Fibroblast of skin of left quadriceps (primary cell): ENCODE measurements around the gene EVPL.

Experiments used
- DNase-seq, 2 experiments: peaks; one replicate each; pipeline ENCODE4 v3.0.0-alpha.2; 2013; ENCODE audit warnings: low read depth in 2 of 2

EVPL gene

DNA sequence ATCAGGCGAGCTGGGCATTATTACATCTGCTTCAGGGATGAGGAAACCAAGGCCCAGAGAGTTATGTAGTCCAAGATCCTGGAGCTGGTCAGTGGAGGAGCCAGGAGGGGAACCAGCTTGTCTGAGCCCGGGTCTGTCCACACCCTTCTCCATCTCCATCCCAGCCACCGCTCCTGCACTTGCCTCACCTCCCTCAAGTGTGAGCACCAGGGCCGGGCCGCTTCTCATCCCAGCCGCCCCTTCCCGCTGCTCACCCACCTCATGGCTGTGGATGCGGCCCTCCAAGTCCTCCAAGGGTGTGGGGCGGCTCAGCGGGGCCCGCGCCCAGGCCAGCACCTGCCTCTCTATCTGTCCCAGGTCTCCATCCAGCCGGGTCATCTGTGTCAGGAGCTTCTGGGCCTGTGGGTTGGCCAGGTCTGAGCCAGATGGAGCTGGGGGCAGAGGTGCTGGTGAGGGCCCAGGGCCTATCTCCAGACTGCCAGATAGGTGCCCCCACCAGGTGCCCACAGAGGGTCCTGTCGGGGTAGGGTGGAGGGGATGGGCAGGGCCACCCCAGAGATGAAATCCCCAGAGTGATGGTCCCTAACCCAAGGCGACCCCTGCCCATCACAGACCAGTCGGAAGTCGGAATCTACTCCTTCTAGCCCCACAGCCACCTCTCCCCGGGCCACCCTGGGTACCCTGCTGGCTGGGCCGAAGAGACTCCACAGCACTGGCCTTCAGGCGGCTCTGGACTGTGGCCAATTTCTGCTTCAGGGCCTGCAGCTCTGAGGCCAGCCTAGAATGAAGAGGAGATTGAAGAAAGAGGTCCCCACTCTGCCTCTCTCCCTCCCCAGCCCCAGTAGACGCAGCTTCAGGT lies 9.4 kb downstream of the EVPL start:
- no peak for DNase-seq

- no peak for DNase-seq
Measured at GRCh38 chr17:76014925-76015261, 12.2 kb downstream of the EVPL start.

- peak; percentile 27 to 29 for DNase-seq
Measured at GRCh38 chr17:76014100-76014924, 12.8 kb downstream of the EVPL start.

GRCh38 chr17:76013377-76013932 lies 13.7 kb downstream of the EVPL start:
- no peak for DNase-seq

DNA sequence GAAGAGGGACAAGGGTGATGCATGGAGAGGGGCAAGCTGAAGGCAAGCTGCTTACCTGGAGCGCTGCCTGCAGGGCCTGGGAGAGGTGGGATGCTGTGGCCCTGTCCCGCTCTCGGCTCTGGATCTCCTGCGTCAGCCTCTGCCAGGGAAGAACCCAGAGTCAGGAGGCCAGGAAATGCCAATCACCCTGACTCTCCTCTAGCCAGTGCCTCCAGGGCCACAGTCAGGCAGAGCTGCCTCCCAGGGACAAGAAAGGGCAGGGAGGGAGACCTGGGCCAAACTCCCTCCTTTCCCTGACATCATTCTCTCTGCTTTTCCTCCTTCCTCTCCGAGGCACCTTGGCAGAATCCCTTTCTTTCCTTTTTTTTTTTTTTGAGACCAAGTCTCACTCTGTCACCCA lies 15.2 kb downstream of the EVPL start:
- no peak for DNase-seq

- DNase-seq, result no peak
Measured at GRCh38 chr17:76009969-76010661, 17.0 kb downstream of the EVPL start.

GRCh38 chr17:76009447-76009846 lies 17.7 kb downstream of the EVPL start:
- no peak for DNase-seq

GRCh38 chr17:76008630-76009425 lies 18.3 kb downstream of the EVPL start:
- DNase-seq, result no peak

- no peak for DNase-seq
Measured at GRCh38 chr17:76008208-76008607, 18.9 kb downstream of the EVPL start.

DNA sequence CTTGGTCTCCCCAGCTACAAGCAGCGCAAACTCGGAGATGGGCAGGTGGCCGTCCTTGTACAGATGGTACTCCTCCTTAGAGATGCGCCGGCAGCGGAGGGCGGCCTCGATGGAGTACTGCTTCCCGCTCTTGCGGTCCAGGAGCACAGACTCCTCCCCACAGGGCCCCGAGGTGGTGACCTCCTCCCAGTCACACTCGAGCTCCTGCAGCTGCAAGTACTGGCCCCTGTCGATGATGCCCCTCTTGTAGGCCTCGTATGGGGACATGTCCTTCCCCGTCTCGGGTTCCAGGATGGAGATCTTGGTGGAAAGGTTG lies 19.3 kb downstream of the EVPL start:
- DNase-seq, result no peak

DNA sequence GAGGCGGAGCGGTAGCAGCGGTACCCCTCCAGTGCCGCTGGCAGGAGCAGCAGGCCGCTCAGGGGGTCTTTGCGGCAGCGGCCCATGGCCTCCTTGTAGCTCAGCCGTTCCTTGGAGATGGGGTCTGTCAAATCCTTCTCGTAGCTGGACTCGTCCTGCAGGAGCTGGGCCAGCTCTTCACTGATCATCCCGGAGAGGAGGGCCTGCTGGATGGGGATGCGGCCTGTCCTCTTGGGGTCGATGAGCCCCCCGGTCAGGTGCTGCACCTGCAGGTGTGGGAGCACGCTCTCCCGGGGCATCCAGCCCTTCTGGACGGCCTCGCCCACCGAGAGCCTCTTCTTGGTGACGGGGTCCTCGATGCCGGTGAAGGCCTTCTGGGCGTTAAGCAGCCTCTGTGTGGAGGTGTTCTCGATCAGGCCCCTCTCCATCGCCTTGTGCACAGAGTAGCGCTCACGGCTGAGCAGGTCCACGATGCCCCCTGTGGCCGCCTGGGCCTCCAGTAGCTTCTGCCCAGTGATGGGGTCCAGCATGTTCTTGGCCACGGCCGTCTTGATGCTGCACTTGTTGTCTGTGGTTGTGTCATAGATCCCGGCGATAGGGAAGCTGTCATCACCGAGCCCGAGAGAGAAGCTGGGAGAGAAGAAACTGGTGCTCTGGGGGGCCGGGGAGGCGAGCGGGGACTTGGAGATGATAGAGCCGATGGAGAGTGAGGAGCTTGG lies 19.8 kb downstream of the EVPL start:
- no peak for DNase-seq

- peak; percentile 34 to 35 for DNase-seq
Measured at GRCh38 chr17:76005263-76006149, 21.6 kb downstream of the EVPL start.

DNA sequence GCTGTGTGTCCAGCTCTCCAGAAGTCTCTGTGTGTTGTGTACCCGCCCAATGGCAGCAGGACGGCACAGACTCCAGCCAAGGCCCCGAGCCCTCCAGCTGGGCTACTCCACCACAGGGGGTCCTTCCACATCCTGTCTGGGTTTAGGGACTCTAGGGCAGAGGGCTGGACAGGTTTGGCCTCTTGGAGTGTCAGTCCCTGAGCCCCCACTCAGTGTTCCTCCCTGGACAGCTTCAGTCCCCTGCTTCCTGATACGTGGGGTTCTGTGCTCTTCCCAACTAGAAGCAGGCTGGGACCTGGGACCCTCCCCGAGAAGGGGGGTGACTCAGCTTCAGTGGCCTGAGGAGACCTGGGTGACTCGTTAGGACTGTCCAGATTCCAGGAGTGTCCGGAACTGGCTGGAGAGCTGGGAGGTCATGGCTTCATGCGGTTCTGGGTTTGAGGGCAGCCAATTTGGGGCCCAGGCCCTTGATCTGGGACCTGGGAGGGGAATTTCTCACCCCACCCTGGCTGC lies 22.3 kb downstream of the EVPL start:
- DNase-seq, result no peak

DNA sequence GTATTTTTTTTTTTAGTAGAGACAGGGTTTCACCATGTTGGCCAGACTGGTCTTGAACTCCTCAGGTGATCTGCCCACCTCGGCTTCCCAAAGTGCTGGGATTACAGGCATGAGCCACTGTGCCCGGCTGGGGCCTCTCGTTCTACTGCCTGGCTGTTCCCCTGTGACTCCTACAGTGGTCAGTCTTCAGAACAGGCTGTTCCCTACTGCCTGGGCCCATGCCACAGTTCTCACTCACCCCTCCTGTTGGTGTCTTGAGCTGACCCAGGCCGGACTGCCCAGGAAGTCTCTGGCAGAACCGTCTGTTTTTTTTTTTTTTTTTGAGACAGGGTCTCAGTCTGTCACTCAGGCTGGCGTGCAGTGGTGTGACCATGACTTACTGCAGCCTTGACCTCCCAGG lies 23.2 kb downstream of the EVPL start:
- DNase-seq, result no peak

- no peak for DNase-seq
Measured at GRCh38 chr17:76002100-76002499, 25.0 kb downstream of the EVPL start.

DNA sequence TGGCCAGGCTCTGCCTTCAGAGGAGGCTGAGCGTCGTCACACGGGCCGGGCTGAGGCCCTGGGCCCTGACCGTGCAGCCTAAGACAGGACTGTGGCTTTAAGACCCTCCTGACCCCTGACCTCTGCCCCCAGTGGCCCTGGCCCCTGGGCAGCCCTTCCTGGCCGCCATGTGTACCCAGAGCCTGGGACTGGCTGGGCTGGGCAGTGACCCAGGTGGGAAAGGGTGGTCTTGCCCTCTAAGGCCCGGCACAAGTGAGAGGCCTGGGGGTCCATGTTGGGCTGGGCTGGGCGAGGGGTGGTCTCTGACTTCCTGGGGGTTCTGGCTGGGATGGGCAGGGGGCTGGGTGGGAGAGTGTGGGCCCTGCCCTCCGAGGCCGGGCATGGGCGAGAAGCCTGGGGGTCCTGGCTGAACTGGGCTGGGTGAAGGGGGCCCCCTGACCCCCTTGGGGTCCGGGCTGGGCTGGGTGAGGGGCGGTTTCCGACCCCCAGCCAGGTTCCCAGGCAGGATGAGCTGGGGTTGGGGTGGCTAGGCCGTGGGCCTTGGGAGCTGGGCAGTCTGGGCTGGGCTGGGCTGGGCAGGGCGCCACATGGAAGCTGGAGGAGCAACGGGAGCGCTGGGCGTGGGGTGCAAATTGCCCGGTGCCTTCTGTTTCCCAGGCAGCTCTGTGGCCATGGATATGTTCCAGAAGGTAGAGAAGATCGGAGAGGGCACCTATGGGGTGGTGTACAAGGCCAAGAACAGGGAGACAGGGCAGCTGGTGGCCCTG lies 26.2 kb downstream of the EVPL start, which contains the start of gene CDK3:
Gene CDK3 (plus strand): TSS at position 101 of the 767 bp plus-strand sequence. CDS start 571 bp downstream, at position 672.
- DNase-seq, result no peak

DNA sequence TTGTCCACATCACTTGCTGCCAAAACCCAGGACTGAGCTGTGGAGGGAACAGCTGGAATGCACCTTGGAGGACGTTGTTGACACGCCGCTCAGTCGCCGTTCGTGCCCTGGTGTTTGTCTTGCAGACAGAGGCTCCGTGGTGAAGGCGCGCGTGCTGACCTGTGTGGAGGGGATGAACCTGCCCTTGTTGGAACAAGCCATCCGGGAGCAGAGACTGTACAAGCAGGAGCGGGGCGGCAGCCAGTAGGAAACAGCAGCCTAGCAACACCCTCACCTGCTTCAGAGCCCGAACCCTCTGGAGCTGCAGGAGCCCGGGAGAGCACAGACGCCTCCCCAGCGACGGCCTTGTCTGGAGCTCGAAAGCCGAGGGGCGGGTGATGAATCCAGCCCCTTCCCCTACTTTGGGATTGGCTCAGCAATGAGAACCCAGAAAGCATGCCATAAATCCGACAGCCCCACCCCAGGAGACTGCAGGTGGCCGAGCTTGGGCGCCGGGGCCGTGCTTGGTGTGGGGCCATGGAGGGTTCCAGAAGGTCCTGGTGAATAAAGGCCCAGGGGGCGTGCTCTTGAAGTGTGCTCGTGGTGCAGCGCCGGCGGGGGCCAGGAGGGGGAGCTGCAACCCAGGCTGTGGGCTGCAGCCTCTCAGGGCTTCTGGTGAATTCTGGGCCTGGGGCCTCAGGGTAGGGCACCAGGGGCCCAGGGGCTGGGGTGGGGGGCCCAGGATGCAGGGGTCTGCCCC lies 26.9 kb downstream of the EVPL start:
- no peak for DNase-seq

- no peak for DNase-seq
Measured at GRCh38 chr17:75998327-75998795, 28.7 kb downstream of the EVPL start.
